Naive thymus-derived CD8-positive, alpha-beta T cell (primary cell): Measurements from ENCODE around the gene PCTP. TPM values are rescaled to one million over a fixed set of nuclear protein-coding genes. Genes with fewer than 3 reads are reported as not detected.

Source experiments
- ATAC-seq, 2 donors: fragments of 150-1000 bp; cut with Tn5 transposase in 1 of 2; sonication (Bioruptor Pico), chemical (Tn5 transposase) in 1 of 2; 1 replicate in 1 of 2; 2 replicates in 1 of 2; pipeline ENCODE4 v1.10.0; 2021; ENCODE audit warnings: mild to moderate bottlenecking in 2 of 2, moderate library complexity in 2 of 2
- POLR2A ChIA-PET: fragments of 350-600 bp; sonication (Branson Sonifier 250); formaldehyde crosslinking; loops from one replicate; lab custom pipeline; 2021; ENCODE audit warnings: antibody characterized with exemption; lab: Charles Lee
- DNase-seq, 10 donors: peaks; one replicate each; pipeline versions ENCODE4 v3.0.0 to v3.0.0-alpha.2; 2020 to 2022
- H3K27ac Mint-ChIP-seq, 10 donors: one replicate each; pipeline ENCODE4 v1.8.0; 2020 to 2022; ENCODE audit warnings: mild to moderate bottlenecking in 10 of 10, mixed read lengths in 10 of 10, moderate library complexity in 4 of 10, inconsistent platforms in 1 of 10
- H3K27me3 Mint-ChIP-seq, 5 donors: one replicate each; pipeline ENCODE4 v1.8.0; 2021 to 2022; ENCODE audit warnings: mixed read lengths in 5 of 5
- H3K36me3 Mint-ChIP-seq, 3 donors: one replicate each; pipeline ENCODE4 v1.8.0; 2020 to 2022; ENCODE audit warnings: mixed read lengths in 3 of 3, mild to moderate bottlenecking in 2 of 3, inconsistent platforms in 1 of 3
- H3K4me1 Mint-ChIP-seq, 4 donors: one replicate each; pipeline ENCODE4 v1.8.0; 2021 to 2022; ENCODE audit warnings: mixed read lengths in 4 of 4
- H3K4me3 Mint-ChIP-seq, 10 donors: one replicate each; pipeline ENCODE4 v1.8.0; 2020 to 2022; ENCODE audit warnings: mild to moderate bottlenecking in 10 of 10, mixed read lengths in 10 of 10, moderate library complexity in 6 of 10, inconsistent platforms in 1 of 10
- H3K9me3 Mint-ChIP-seq, 9 donors: one replicate each; pipeline ENCODE4 v1.8.0; 2020 to 2022; ENCODE audit warnings: mixed read lengths in 9 of 9, mild to moderate bottlenecking in 3 of 9, inconsistent platforms in 1 of 9, moderate library complexity in 1 of 9
- polyA plus RNA-seq, 3 donors: library from polyadenylated mRNA; unstranded; fragments of 300-500 nt; fragmentation: Illumina TruSeq; gene quantifications; one replicate each; pipeline ENCODE4 v1.2.3, GENCODE V29; 2021
- total RNA-seq, 8 experiments: library from RNA in 2 of 8; stranded (reverse) in 2 of 8; gene quantifications; one replicate each; pipeline ENCODE4 v1.2.3 and lab custom pipeline; 2021 to 2026

PCTP gene
- total and polyA plus RNA-seq, 5 experiments from 2014 or later: 1.8 to 3.7 (median 2.7) TPM

DNA sequence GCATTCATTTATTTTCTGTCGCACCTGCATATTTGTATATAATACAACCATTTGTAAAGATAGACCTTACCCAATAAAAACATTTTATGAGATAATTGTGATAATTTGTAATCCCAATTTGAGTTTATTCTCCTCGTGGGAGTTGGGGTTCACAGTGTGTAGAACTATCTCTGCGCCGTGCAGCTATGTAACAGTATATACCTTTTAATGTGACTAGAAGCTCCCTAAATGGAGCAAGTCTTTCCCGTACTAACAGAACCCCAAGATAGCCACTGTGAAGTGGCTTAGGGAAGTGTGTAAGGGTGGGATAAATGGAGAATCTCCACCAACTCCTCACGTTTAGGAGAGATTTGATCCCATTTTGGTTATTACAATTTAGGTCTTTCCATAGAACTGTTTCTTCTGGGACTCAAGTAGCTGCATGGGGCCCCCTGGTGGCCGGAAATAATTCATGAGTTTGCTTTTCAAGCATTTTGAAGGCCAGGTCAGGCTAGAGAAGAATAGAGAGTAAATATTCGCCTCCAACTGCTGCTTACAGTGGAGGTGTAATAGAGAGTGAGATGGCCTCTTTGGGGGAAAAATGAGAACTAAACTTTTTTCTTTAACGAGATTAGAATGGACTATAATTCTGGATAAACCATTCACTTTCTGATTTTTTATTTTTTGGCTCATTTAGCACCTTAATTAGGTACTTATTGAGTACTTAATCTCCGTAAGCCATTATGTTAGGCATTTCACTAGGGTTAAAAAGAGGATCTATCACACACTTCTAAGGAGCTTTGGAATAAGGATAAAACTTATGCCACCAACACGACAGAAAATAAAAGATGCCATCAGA is 32.7 kb upstream of the PCTP start:
- Mint-ChIP-seq H3K27me3 (peaks cover 4 to 28% (median 9%) of the 10 kb centered on the region in 5 donors), H3K27ac (no peak overlapping the region), H3K4me3 (no peak overlapping the region), H3K36me3 (no peaks in the 10 kb centered on the region), H3K9me3 (no peaks in the 10 kb centered on the region), H3K4me1 (no peaks in the 10 kb centered on the region)
- POLR2A ChIA-PET: interaction anchor here (0.7 kb wide), 1 partner anchor 233 kb away, joined by 3 read pairs; no protein-coding TSS in a partner anchor
- ATAC-seq: peak in 1 of 2 donors; percentile 41
- DNase-seq: peak; percentile 11 to 76 (median 43)

DNA sequence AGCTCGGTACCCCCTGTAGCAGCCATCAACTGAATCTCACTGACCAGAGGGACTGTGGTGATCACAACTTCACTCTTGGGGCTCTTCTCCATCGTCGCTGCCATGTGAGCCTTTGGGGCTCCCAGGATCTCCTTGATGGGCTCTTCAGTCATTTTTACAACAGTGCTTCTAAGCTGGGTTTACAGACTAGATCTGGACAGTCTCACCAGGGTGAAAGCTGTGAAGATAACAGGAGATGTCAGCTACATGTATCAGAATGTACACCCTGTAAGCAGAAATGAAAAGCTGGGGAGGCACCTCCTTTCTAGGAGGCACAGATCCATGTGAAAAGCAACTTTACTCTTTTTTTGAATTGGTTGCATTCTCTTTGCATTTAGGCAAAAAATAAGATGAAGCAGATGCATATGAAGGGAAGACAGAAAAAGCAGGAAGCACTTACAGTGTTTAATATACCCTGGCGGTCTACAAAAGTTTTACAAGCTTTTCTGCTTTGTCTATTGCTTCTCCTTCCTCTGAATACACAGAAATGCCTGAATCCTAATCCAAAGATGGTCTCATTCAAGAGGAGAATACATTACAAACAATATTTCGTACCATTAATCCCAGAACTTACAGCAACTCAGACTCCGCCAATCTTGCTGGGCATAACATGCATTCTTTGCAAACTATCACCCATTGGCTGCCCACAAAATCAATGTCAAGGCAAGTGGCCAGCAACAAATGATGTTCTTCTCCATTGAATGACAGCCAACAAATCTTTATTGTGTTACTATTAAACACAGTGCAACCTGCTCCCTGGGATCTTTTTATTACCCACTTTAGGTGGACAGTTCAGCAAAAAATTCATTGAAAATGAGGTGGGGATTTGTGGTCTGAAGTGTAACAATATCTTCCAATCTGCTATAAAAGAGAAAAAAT is 29.7 kb upstream of the PCTP start:
- no peak overlapping the region for H3K4me3 Mint-ChIP-seq
- peaks cover 0 to 1% (median 0%) of the 10 kb centered on the region in 4 donors for H3K4me1 Mint-ChIP-seq
- DNase-seq (no peak), ATAC-seq (no peak)
- no peak overlapping the region for H3K27ac Mint-ChIP-seq
- POLR2A ChIA-PET: no interaction called here
- peaks cover 8 to 49% (median 14%) of the 10 kb centered on the region in 5 donors for H3K27me3 Mint-ChIP-seq
- no peaks in the 10 kb centered on the region for H3K36me3 Mint-ChIP-seq
- H3K9me3 Mint-ChIP-seq: no peaks in the 10 kb centered on the region

DNA sequence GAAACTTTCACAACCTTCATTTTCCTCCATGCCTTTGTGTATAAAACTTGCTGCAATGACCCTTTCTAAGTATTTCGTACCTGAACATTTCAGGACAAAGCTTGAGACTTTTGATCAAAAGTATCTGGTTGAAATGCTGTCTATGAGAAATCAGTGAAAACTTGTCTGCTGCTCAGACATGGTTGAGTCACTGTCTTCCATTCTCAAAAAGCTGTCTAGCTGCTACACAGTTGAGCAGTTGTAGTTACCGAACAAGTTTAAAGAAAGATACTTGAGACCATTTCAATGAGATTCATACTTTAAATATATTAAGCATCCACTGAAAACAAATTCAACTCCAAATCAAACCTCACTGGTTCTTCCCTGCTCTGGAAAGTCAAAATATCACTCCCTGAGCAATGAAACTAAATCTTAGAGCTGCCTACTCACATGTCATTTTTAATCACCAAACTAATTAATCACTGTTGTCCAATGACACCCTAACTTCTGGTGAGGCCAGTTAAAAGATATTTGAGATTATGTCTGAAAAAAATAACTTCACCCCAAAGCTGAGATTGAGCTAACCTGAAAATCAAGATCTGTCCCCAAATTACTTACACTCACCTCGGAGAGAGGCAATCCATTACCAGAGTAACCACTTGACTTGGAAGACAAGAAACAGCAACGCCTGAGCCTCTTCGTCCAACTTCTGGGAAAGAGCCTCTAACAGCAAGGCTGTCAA is 28.7 kb upstream of the PCTP start:
- H3K27me3 Mint-ChIP-seq: peaks cover 10 to 59% (median 22%) of the 10 kb centered on the region in 5 donors
- peaks cover 0 to 1% (median 0%) of the 10 kb centered on the region in 4 donors for H3K4me1 Mint-ChIP-seq

DNA sequence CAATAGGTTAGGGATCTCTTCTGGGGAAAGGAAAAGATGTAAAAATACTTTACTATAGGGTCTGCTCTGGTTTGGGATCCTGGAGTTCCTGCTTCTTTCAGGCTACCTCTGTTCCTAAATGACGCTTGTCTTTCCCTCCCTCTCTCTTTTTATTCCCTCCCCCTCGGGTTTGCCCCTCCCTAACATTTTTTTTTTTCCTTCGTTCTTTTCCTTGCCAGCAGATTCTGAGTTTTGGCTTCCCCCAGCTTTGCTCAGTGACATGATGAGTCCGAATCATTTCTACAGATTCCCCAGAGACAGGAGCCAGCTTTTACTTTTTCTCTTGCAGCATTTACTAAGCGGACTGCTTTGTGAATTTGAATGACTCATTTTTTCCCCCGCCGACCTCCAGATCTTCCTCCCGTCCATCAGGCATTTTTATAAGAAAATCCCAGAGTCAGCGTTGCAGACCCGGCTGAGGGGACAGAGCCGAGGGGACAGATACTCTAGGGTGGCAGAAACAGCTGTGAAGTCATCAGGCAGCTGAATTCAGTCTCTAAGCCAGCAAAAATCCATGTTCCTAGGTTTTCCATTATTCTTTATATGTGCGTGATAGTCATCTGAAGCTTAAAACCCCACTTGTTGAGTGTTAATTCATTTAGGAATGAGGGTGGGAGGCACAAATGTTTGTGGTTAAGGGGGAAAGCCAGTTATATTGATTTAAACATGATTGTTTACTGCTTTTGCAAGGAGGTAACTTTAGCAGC is 27.9 kb upstream of the PCTP start, which contains the start of gene TMEM100:
TMEM100 (minus strand) TSS at position 123 of the 746 bp plus-strand sequence. CDS start 1,794 bp downstream, outside the sequence.
- Mint-ChIP-seq H3K9me3 (no peaks in the 10 kb centered on the region), H3K27ac (no peak within 1 kb of the TSS), H3K36me3 (no peaks in the 10 kb centered on the region), H3K4me3 (no peak within 1 kb of the TSS), H3K4me1 (peaks cover 0 to 1% (median 0%) of the 10 kb centered on the region in 4 donors), H3K27me3 (peaks cover 16 to 67% (median 27%) of the 10 kb centered on the region in 5 donors)
- POLR2A ChIA-PET: no interaction called here
- ATAC-seq (no peak), DNase-seq (no peak)

More for the DNA sequence above, 28.7 kb upstream of the PCTP start:
- Mint-ChIP-seq H3K9me3 (no peaks in the 10 kb centered on the region), H3K27ac (no peak overlapping the region), H3K36me3 (no peaks in the 10 kb centered on the region), H3K4me3 (no peak overlapping the region)
- POLR2A ChIA-PET: no interaction called here
- DNase-seq (no peak), ATAC-seq (no peak)

DNA sequence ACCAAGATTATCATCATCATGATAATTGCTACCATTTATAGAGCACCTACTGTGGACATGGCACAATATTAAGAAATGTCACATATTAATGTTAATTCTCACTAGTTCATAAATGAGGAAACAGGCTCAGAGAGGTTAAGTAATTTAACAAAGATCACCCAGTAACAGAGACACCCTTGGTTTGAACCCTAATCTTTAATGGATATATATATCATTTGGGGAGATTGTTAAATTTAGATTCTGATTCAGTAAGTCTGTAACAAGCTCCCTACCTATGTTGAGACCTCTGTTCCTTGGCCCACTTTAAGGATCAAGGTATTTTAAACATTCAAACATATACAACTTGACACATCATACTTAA is 27.4 kb upstream of the PCTP start:
- no peak overlapping the region for H3K27ac Mint-ChIP-seq
- H3K27me3 Mint-ChIP-seq: peaks cover 16 to 72% (median 27%) of the 10 kb centered on the region in 5 donors
- DNase-seq: no peak

DNA sequence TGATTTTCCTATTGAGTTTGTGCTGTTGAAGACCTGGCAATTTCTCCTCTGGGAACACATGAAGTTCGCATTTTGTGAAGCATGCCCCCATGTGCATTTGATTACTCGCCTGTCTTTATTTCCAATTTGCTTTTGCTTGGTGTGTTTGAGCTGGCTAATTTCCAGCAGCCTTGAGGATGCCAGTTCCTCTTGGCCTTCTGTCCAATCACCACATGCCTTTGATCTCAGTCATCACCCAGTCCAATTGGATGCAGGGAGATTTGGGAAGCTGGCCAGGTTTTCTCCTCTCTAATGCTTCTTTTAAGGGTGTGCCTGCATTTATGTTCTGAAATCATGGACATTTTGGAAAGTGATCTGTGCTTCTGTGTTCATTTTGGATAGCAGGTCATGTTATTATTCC is 24.4 kb upstream of the PCTP start:
- DNase-seq: no peak
- Mint-ChIP-seq H3K9me3 (no peaks in the 10 kb centered on the region), H3K4me3 (no peak overlapping the region), H3K4me1 (peaks cover 0 to 1% (median 0%) of the 10 kb centered on the region in 4 donors), H3K36me3 (no peaks in the 10 kb centered on the region), H3K27me3 (peaks cover 22 to 70% (median 26%) of the 10 kb centered on the region in 5 donors), H3K27ac (no peak overlapping the region)
- POLR2A ChIA-PET: no interaction called here
- ATAC-seq: no peak

More for the DNA sequence above, 27.4 kb upstream of the PCTP start:
- Mint-ChIP-seq H3K4me3 (no peak overlapping the region), H3K9me3 (no peaks in the 10 kb centered on the region), H3K36me3 (no peaks in the 10 kb centered on the region), H3K4me1 (peaks cover 0 to 1% (median 0%) of the 10 kb centered on the region in 4 donors)
- POLR2A ChIA-PET: no interaction called here
- no peak for ATAC-seq

DNA sequence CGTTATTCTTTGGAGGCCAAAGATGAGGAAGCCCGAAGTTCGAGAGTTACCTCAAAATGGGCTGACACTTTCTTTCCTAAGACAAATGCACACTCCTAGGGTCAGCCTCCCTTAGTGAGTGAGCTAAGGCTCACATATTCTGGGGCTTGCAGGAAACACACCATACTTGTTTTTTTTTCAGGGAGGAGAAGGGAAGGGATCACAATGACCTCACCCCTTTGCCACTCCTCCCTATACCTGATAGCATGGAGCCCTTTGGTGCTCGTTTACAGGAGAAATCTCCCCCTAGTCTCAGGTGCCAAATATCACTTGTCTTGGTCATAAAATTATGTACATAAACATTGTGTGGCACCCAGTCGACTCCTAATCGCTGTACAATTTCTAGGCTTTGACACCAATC is 23.6 kb upstream of the PCTP start:
- H3K4me3 Mint-ChIP-seq: no peak overlapping the region
- POLR2A ChIA-PET: no interaction called here
- DNase-seq (no peak), ATAC-seq (no peak)
- H3K27me3 Mint-ChIP-seq: peaks cover 23 to 72% (median 30%) of the 10 kb centered on the region in 5 donors
- no peak overlapping the region for H3K27ac Mint-ChIP-seq
- no peaks in the 10 kb centered on the region for H3K36me3 Mint-ChIP-seq
- peaks cover 0 to 1% (median 0%) of the 10 kb centered on the region in 4 donors for H3K4me1 Mint-ChIP-seq
- H3K9me3 Mint-ChIP-seq: no peaks in the 10 kb centered on the region

DNA sequence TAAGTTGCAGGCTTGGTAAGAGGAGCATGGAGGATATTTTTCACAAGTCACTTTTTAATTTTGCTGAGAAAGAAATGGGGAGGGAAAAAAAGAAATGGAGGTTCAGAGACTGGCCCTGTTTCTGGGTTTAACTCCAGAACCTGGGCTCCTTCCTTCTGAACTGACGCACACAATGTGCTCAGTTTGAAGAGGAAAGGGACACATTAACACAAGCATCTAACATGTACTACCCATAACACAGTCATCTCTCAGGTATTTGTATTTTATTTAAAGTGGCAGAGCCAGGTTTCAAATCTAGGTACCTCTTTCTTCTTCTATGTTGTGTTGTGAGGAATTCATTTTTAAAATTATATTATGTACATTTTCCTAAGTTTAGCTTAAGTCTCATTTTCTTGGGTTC is 22.9 kb upstream of the PCTP start:
- peaks cover 0 to 1% (median 0%) of the 10 kb centered on the region in 4 donors for H3K4me1 Mint-ChIP-seq
- ATAC-seq: no peak
- POLR2A ChIA-PET: no interaction called here
- no peak for DNase-seq
- no peaks in the 10 kb centered on the region for H3K9me3 Mint-ChIP-seq
- H3K27ac Mint-ChIP-seq: peak overlapping the region in 1 of 10 donors; percentile 90
- peaks cover 28 to 72% (median 33%) of the 10 kb centered on the region in 5 donors for H3K27me3 Mint-ChIP-seq
- H3K4me3 Mint-ChIP-seq: no peak overlapping the region
- H3K36me3 Mint-ChIP-seq: no peaks in the 10 kb centered on the region

DNA sequence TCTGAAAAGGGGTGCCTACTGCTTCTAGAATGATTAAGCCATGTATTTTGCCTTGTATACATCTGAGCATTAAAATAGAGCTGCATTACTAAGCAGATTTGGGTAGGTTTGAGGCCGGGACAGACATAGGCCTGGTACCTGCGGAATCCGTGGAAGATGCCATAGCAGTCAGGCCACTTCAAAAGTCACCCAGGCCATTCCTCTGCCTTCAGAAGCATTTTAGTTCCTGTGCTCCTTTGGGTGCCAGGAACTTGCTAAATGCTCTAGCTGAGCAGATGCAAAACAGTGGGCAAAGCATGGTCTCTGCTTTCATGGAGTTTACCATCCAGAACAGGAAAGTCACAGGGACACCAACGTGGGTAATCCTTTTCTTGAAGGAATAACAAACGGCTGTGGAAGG is 22.5 kb upstream of the PCTP start:
- no peak for ATAC-seq
- POLR2A ChIA-PET: no interaction called here

DNA sequence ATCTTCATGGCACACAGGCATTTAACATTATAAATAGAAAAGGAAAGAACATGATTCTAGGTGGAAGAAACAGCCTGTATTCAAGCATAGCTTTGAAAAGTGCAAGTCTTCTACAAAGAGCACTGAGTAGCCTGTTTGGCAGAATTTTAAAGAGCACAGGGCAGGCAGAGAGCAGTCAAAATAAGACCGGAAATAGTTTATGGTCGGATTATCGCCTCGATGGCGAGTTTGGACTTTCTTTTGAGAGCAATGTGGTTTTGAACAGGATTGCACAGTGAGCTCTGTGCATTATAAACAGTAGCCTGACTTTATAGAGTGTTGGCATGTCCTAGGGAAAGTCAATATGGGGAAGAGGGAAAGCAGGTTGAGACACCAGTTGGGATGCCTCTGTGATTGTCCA is 22.0 kb upstream of the PCTP start:
- no peaks in the 10 kb centered on the region for H3K36me3 Mint-ChIP-seq
- ATAC-seq (no peak), DNase-seq (no peak)
- H3K27ac Mint-ChIP-seq: no peak overlapping the region
- POLR2A ChIA-PET: no interaction called here
- H3K4me3 Mint-ChIP-seq: no peak overlapping the region
- H3K4me1 Mint-ChIP-seq: peaks cover 0 to 1% (median 0%) of the 10 kb centered on the region in 4 donors
- H3K27me3 Mint-ChIP-seq: peaks cover 31 to 72% (median 31%) of the 10 kb centered on the region in 5 donors
- H3K9me3 Mint-ChIP-seq: no peaks in the 10 kb centered on the region

More for the DNA sequence above, 22.5 kb upstream of the PCTP start:
- H3K4me1 Mint-ChIP-seq: peaks cover 0 to 1% (median 0%) of the 10 kb centered on the region in 4 donors
- H3K27me3 Mint-ChIP-seq: peaks cover 28 to 72% (median 32%) of the 10 kb centered on the region in 5 donors
- H3K9me3 Mint-ChIP-seq: no peaks in the 10 kb centered on the region
- no peak overlapping the region for H3K27ac Mint-ChIP-seq
- no peaks in the 10 kb centered on the region for H3K36me3 Mint-ChIP-seq
- no peak overlapping the region for H3K4me3 Mint-ChIP-seq
- no peak for DNase-seq

DNA sequence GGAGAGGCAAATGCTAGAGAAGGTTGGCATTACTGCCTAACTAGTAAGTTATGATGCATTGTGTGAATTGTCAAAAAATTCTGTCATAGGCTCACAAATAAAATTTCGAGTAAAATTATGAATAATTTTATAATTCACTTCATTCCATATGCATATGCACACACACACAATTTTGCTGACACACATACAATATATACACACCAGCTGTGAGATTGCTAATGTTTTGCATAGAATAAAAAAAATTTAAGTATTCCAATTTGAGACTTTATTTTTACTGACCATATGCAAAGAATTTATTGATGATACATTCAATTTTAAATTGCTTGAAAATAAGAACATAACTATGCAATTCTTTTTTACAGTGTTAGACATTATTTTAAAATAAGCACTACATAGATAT is 21.4 kb upstream of the PCTP start:
- DNase-seq (no peak), ATAC-seq (no peak)
- Mint-ChIP-seq H3K27me3 (peaks cover 31 to 73% (median 32%) of the 10 kb centered on the region in 5 donors), H3K9me3 (no peaks in the 10 kb centered on the region), H3K36me3 (no peaks in the 10 kb centered on the region), H3K4me1 (peaks cover 0 to 1% (median 0%) of the 10 kb centered on the region in 4 donors), H3K27ac (no peak overlapping the region), H3K4me3 (no peak overlapping the region)
- POLR2A ChIA-PET: no interaction called here
